Ectodermal cell (in vitro differentiated cells): ENCODE measurements around the gene JUN.

Source experiments
- H3K27ac ChIP-seq: 2 replicates; pipeline ENCODE4 v1.7.0; 2013; ENCODE audit warnings: mild to moderate bottlenecking, low read depth, low read length; ENCODE audit not compliant: insufficient read depth, poor library complexity, severe bottlenecking
- H3K27me3 ChIP-seq: 2 replicates; pipeline ENCODE4 v1.7.0; 2013; ENCODE audit warnings: mild to moderate bottlenecking, low read length; ENCODE audit not compliant: insufficient read depth, control insufficient read depth, poor library complexity, severe bottlenecking
- H3K36me3 ChIP-seq: one replicate; pipeline ENCODE4 v1.7.0; 2013; ENCODE audit warnings: low read length; ENCODE audit not compliant: control insufficient read depth, insufficient read depth
- H3K4me1 ChIP-seq: one replicate; pipeline ENCODE4 v1.7.0; 2013; ENCODE audit warnings: low read length; ENCODE audit not compliant: control insufficient read depth, insufficient read depth
- H3K4me3 ChIP-seq: 2 replicates; pipeline ENCODE4 v1.7.0; 2013; ENCODE audit warnings: low read depth, low read length, control low read depth; ENCODE audit not compliant: insufficient read depth
- H3K9me3 ChIP-seq: 2 replicates; pipeline ENCODE4 v1.7.0; 2013; ENCODE audit warnings: mild to moderate bottlenecking, low read length, moderate library complexity; ENCODE audit not compliant: control insufficient read depth
- WGBS, 2 experiments: methylation state at CpG; one replicate each; pipeline ENCODE4 v1.1.7; 2013; ENCODE audit warnings: missing lambda C conversion rate in 2 of 2; 5-methylcytosine and 5-hydroxymethylcytosine counted together

Gene JUN

DNA sequence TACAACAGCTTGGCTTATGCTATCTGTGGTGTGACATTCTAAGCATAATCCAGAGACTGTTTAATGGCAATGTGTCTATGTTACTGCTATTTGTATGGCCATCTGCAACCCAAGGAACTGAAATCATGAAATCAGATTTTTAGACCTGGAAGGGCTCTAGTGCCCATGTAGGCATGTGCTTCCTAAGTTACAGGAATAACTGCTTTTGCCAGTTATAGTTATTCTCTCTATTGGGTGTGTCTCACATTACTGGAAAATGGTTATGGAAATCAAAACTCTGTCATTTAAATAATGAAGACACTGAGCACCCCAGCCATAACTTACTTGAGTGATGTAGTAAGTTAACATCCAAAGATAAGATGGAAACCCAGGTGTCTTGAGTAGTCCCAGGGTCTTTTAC, 12.6 kb upstream of the JUN start:
- Histone ChIP-seq H3K36me3 (no peaks in the 10 kb centered on the region), H3K4me3 (no peak overlapping the region), H3K4me1 (no peaks in the 10 kb centered on the region), H3K27ac (no peak overlapping the region), H3K9me3 (no peaks in the 10 kb centered on the region), H3K27me3 (no peaks in the 10 kb centered on the region)

DNA sequence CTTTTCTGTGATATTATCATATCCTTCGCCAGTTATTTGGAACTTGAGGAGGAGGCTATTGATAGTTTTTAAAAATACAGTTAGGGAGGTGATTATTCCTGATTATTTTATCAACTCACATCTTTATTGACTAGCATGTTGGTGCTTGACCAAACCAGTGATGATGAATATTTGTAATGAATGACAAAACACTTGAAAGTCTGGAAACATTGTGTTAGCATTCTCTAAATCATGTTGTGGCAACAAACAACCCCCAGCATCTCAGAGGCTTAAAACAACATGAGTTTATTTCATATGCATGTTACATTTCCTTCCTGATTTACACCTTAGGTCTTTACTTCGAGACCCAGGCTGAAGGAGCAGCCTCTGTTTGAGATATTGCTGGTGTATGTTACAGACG, 10.7 kb upstream of the JUN start:
- Histone ChIP-seq H3K4me1 (no peaks in the 10 kb centered on the region), H3K27me3 (no peaks in the 10 kb centered on the region), H3K4me3 (no peak overlapping the region), H3K36me3 (no peaks in the 10 kb centered on the region), H3K27ac (no peak overlapping the region), H3K9me3 (no peaks in the 10 kb centered on the region)
- WGBS, 2 experiments: 88% methylated on average over 3 of the region's 3 CpGs; no CpG with 5 or more reads in 1 of the 2 experiments

DNA sequence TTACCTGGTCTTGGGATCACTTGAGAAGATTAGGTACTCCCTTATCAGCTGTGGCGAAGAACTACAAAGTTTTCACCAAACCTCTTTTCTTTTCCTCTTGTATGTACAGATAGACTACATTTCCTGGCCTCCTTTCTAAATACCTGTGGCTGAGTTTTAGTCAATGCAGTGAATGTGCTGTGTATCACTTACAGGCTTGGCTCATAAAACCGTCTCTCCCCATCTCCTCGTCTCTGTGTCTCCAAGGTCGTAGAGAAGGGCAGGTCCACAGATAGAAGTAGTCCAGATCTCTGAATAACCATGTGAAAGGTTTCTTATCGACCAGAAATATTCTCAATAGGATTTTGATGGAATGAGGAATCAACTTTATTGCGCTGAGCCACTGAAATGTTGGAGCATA, 9.0 kb upstream of the JUN start:
- WGBS, 2 experiments: 90 to 92% methylated on average over 6 of the region's 6 CpGs
- Histone ChIP-seq H3K27ac (no peak overlapping the region), H3K36me3 (no peaks in the 10 kb centered on the region), H3K4me3 (no peak overlapping the region), H3K9me3 (no peaks in the 10 kb centered on the region), H3K4me1 (no peaks in the 10 kb centered on the region), H3K27me3 (no peaks in the 10 kb centered on the region)

DNA sequence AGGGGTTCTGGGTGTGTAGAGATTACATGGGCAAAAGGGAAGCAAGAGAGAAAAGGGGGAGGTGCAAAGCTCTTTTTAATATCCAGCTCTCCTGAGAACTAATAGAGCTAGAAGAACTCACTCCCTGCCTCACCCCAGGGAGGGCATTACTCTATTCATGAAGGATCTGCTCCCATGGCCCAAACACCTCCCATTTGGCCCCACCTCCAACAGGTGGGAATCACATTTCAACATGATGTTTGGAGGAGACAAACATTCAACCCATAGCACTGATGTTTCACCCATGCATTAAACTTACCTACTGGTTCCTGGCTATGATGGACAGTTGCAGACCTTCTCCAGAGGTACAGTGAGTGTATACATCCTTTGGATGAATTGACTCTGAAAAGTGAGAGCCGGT, 7.3 kb upstream of the JUN start:
- no peaks in the 10 kb centered on the region for H3K36me3 ChIP-seq
- peaks cover 11% of the 10 kb centered on the region for H3K27me3 ChIP-seq
- H3K27ac ChIP-seq: no peak overlapping the region
- 83 to 89% methylated on average over 1 of the region's 1 CpG for WGBS, 2 experiments
- no peak overlapping the region for H3K4me3 ChIP-seq
- H3K9me3 ChIP-seq: no peaks in the 10 kb centered on the region
- no peaks in the 10 kb centered on the region for H3K4me1 ChIP-seq

DNA sequence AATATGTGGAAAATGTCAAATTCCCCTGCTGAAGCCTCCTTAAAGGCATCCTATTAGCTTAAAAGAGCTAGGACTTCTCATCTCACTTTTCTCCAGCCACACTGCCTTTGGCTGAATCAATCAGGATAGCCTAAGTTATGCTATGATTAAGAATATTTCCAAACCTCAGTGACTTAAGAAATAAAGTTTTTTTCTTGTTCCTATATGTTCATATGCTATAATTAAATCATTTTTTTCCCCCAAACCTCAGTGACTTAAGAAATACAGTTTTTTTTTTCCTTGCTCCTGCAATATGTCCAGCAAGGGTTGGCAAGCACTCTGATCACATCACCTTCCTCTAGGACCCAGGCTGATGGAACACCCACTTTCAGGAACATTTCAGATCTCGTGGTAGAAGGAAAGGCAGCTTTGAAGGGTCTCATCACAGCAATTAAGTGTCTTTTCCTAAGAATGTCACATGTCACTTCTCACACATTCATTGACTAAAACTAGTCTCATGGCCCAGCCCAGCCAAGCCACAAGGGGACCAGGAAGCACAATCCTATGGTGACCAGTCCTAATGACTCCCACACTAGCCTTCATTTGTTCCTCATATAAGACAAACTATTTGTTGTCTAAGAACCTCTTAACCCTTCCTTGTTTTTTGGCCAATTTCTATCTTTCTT, 6.3 kb upstream of the JUN start:
- no peak overlapping the region for H3K27ac ChIP-seq
- no peaks in the 10 kb centered on the region for H3K4me1 ChIP-seq
- no peaks in the 10 kb centered on the region for H3K9me3 ChIP-seq
- no peak overlapping the region for H3K4me3 ChIP-seq
- peaks cover 21% of the 10 kb centered on the region for H3K27me3 ChIP-seq
- 86 to 90% methylated on average over 1 of the region's 1 CpG for WGBS, 2 experiments
- H3K36me3 ChIP-seq: no peaks in the 10 kb centered on the region

DNA sequence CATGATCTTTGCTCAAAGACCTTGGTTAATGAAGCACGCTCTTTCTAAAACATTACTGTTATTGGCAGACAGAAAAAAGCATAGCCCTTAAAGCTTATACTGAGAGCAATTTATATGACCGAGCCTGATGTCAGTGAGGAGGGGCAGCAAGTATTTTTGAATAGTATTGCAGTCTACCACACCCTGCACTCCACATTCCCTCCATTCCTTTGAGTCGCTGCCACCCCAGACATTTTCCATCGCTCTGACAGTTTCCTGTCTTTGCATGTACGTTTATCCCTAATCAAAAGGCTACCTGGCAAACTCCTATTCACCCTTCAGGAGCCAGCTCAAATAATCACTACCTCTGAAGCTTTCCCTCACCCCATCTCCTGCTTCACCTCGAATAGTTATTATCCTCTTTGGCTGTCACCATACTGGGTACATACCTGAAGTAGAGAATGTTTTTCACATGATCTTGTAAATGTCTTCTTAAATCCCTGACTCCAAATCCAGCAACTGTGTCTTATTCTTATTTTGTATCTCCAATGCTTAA, 5.5 kb upstream of the JUN start:
- 91 to 92% methylated on average over 6 of the region's 6 CpGs for WGBS, 2 experiments
- Histone ChIP-seq H3K27me3 (peaks cover 29% of the 10 kb centered on the region), H3K27ac (no peak overlapping the region), H3K4me3 (no peak overlapping the region), H3K9me3 (no peaks in the 10 kb centered on the region), H3K4me1 (no peaks in the 10 kb centered on the region), H3K36me3 (no peaks in the 10 kb centered on the region)

DNA sequence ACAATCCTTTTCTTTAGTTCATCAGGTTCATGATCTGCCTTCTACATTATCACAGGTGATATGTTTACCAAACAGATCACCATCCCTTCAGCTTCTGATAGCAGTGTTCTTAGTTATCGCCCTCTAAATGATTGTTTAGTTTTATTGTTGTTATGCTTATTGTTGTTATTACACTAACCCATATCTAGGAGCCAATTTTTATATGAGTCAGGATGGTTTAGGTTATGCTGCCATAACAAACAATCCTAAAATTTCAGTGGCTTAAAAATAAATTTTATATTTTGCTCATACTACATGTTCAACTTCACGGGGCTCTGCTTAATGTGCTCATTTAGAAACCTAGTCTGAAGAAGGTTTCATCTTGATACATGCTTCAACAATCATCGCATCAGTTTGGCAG, 4.4 kb upstream of the JUN start:
- H3K36me3 ChIP-seq: no peaks in the 10 kb centered on the region
- no peak overlapping the region for H3K27ac ChIP-seq
- H3K27me3 ChIP-seq: peaks cover 39% of the 10 kb centered on the region
- H3K9me3 ChIP-seq: no peaks in the 10 kb centered on the region
- 95 to 100% methylated on average over 2 of the region's 3 CpGs for WGBS, 2 experiments
- no peak overlapping the region for H3K4me3 ChIP-seq
- no peaks in the 10 kb centered on the region for H3K4me1 ChIP-seq

DNA sequence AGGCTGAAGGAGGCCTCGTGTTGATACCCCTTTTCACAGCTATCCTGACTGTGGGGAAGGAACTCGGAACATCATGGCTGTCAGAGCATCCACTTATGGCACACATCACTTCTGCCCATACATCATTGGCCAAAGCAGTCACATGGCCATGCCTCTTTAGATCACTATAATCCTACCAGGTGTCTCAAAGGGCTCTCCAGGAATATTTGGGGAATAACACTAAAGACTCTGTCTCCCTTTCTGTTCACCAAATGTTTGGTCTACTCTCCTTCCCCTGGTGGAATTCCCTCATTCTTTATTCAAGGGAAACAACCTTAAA, 3.0 kb upstream of the JUN start:
- Histone ChIP-seq H3K4me3 (no peak overlapping the region), H3K36me3 (no peaks in the 10 kb centered on the region), H3K27me3 (peaks cover 53% of the 10 kb centered on the region), H3K4me1 (peaks cover 7% of the 10 kb centered on the region), H3K9me3 (no peaks in the 10 kb centered on the region), H3K27ac (no peak overlapping the region)
- WGBS, 2 experiments: 84 to 87% methylated on average over 2 of the region's 2 CpGs

DNA sequence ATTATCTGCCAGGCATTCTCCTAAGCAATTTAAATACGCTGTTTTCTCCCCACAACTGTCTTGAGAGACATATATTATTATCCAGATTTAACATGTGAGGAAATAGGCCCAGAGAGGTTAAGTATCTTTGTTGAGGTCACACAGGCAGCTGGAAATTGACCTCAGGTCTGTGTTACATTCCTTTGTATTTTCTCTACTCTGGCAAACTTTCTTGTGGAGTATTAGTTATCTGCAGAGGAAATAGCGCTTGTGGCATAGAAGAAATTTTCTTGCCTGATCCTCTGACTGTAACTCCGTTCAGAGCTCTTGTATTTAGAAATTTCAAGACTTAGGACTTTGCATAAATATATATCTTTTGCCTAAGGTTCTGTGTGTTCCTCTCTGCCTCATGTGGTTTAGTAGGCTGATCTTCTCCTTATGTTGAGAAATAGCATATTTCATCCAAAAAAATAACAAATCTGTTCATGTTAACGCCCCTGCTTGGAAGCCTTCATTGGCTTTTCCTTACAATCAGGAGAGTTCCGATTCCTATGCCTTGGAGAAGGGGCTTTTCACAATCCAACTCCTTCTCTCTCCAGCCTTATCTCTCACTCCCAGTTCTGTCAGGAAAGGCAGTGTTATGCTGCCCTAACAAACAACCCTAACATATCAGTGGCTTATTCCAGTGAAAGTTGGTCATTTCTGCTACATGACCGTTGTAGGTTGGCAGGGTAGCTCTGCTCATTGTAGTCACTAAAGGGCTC, 2.5 kb upstream of the JUN start:
- H3K4me3 ChIP-seq: no peak overlapping the region
- H3K36me3 ChIP-seq: no peaks in the 10 kb centered on the region
- peaks cover 7% of the 10 kb centered on the region for H3K4me1 ChIP-seq
- no peaks in the 10 kb centered on the region for H3K9me3 ChIP-seq
- H3K27me3 ChIP-seq: peaks cover 58% of the 10 kb centered on the region
- H3K27ac ChIP-seq: no peak overlapping the region
- WGBS, 2 experiments: 91 to 97% methylated on average over 5 to 6 of the region's 6 CpGs

DNA sequence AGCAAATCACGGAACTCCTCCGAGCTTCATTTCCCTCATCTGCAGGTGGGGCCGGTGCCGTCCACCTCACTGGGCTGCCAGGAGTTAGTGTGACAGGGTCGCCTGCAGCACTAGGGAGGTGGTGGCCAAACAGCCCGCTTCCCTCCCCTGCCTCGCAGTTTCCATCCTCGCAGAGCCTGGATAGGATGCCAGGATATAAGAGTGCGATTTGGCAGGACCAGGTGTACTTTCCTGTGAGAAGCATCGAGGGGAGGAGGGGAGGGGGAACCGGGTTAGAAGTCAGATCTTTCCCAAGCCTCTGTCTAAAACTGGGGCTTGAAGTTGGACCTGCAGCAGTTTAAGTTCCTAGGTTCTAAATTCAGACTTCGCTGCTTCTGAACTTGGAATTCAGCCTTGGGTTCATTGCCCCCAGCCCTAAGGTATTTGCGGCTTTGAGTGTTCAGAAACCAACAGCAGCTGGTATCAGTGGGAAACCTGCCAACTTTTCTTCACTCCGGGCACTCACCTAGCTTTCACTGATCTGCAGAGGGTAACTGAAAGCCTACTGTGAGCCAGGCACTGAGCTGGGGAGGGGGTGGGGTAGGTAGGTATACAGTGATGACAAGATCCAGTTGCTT, 1.7 kb upstream of the JUN start:
- H3K9me3 ChIP-seq: no peaks in the 10 kb centered on the region
- 13 to 15% methylated on average over 14 of the region's 14 CpGs for WGBS, 2 experiments
- H3K4me1 ChIP-seq: peaks cover 7% of the 10 kb centered on the region
- H3K36me3 ChIP-seq: no peaks in the 10 kb centered on the region
- peak overlapping the region; percentile 68 for H3K4me3 ChIP-seq
- H3K27ac ChIP-seq: no peak overlapping the region
- H3K27me3 ChIP-seq: peaks cover 66% of the 10 kb centered on the region
